Measurements from ENCODE around the gene MEF2C.

Gene MEF2C

GRCh38 chr5:88695931-88696330 lies 187.1 kb downstream of the MEF2C start:
- no peak overlapping the region for H3K9ac ChIP-seq
- H3K4me3 ChIP-seq, result no peak overlapping the region
- peaks cover 53% of the 10 kb centered on the region for H4K20me1 ChIP-seq
- no peaks in the 10 kb centered on the region for H3K4me1 ChIP-seq
- no peaks in the 10 kb centered on the region for H3K36me3 ChIP-seq
- TF ChIP-seq Cebpa-rat (IDR thresholded peaks at IDR 0.05), result no peak
- H3K27me3 ChIP-seq, result peaks cover 85% of the 10 kb centered on the region
- peaks cover 17% of the 10 kb centered on the region; the same call in 1 of the 2 replicates for H3K9me3 ChIP-seq
- no peak overlapping the region for H3K27ac ChIP-seq
- H3K4me2 ChIP-seq, result no peak overlapping the region

DNA sequence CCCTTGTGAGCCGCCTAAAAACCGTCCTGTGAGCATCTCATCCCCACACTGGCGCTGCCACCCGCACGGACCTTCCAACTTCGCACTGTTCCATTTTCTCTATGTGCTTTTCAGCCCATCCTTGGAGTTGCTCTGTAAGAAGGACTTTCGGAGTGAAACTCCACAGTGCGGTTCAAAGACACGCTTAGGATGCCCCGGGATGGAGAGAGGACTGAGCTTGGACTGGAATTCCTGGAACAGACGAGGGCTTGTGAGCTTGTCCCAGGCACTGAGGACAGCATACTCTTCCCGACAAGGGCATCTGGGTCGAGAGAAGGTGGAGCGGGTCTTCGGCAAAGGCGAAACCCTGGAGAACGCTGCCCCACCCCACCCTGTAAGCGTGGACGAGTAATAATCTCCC lies 187.8 kb downstream of the MEF2C start:
- Histone ChIP-seq H3K36me3 (no peaks in the 10 kb centered on the region), H3K27ac (no peak overlapping the region), H3K9ac (no peak overlapping the region), H3K9me3 (peaks cover 17% of the 10 kb centered on the region; the same call in 1 of the 2 replicates), H3K4me3 (no peak overlapping the region), H4K20me1 (peaks cover 60% of the 10 kb centered on the region), H3K4me2 (no peak overlapping the region), H3K27me3 (peaks cover 92% of the 10 kb centered on the region), H3K4me1 (no peaks in the 10 kb centered on the region)
- TF ChIP-seq Cebpa-rat (IDR thresholded peaks at IDR 0.05), result no peak

DNA sequence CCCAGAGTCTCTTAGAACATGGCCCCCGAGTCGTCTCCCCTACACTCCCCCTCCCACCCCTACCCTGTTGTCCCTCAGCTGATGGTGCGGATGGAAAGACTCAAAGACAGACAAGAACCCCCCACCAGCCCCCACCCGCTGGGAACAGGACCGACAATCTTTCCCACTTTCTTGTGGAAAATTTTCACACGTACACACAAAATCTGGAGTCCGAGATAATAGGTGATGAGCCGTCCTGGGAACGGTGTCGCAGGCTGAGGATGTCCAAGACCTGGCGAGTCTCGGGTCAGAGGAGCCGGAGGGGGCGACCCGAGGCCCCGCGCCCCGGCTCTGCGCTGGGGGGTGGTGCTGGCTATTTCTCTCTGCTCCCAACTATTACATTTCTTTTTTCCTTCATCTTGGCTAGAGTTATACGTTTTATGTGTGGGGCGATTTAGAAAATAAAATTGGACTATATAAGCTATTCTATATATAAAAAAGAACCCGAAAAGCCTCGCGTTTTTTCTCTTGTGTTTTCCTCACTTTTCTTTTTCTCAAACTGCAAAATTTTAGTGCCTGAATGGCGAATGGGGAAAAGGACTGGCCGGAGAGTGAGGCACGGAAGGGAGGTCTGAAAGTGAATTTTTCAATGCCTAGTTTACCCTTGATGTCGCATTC lies 188.8 kb downstream of the MEF2C start:
- Histone ChIP-seq H3K9me3 (peaks cover 17% of the 10 kb centered on the region; the same call in 1 of the 2 replicates), H3K4me1 (no peaks in the 10 kb centered on the region), H3K9ac (no peak overlapping the region), H3K4me2 (no peak overlapping the region), H3K36me3 (no peaks in the 10 kb centered on the region), H3K27me3 (peaks cover 96% of the 10 kb centered on the region), H4K20me1 (peaks cover 71% of the 10 kb centered on the region), H3K4me3 (no peak overlapping the region), H3K27ac (no peak overlapping the region)
- no peak for TF ChIP-seq Cebpa-rat (IDR thresholded peaks at IDR 0.05)

GRCh38 chr5:88693071-88693932 lies 189.7 kb downstream of the MEF2C start:
- Histone ChIP-seq H3K4me3 (no peak overlapping the region), H3K4me2 (no peak overlapping the region)

DNA sequence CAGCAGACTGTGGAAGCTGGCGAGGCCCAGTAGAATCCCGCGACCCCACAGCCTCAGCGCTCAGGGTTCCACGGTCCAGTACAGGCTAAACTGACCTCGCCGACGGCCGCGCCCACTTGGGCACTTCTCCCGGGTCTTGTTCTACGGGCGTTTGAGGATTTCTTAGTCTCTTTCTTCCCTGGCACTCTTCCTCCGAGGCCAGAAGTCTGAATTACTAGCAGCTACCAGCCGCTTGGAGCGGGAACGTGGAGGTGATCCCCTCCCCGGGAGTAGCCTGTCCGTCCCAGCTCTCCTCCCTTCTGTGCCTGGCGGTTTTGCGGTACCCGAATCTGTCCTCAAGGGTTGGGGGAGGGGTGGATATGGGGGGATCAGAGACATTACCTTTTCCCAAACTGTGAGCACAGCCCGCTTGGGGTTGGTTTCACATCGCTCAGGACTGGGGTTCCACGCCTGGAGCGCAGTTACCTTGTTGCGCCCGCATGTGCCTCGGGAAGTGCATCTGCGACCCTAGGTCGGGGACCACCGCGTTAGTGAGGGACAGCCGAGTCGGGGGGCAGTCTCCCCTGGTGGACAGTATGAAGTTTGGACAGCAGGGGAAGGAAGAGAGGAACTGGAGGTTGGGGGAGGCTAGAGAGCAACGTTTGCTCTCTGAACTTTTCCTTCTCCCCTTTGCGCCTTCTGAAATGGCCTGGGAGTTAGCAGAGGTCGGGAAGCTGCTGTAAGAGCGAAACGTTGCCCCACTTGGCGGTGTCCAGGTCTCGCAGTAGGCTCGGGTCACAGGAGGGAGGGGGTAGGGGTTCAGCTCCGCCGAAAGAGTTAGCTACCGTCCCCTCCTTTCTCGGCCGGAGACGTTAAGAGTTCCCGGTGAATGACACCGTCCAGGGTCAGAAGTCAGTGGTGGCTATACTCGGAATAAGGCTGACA lies 190.8 kb downstream of the MEF2C start:
- TF ChIP-seq Cebpa-rat (IDR thresholded peaks at IDR 0.05), result no peak
- Histone ChIP-seq H3K4me3 (no peak overlapping the region), H3K27me3 (peaks cover 100% of the 10 kb centered on the region), H3K9me3 (peaks cover 17% of the 10 kb centered on the region; the same call in 1 of the 2 replicates), H3K36me3 (no peaks in the 10 kb centered on the region), H3K4me2 (no peak overlapping the region), H4K20me1 (peaks cover 84% of the 10 kb centered on the region), H3K4me1 (no peaks in the 10 kb centered on the region), H3K27ac (no peak overlapping the region), H3K9ac (no peak overlapping the region)

More at GRCh38 chr5:88693071-88693932, 189.7 kb downstream of the MEF2C start:
- no peaks in the 10 kb centered on the region for H3K36me3 ChIP-seq
- peaks cover 17% of the 10 kb centered on the region; the same call in 1 of the 2 replicates for H3K9me3 ChIP-seq
- no peaks in the 10 kb centered on the region for H3K4me1 ChIP-seq
- no peak overlapping the region for H3K9ac ChIP-seq
- peaks cover 100% of the 10 kb centered on the region for H3K27me3 ChIP-seq
- no peak for TF ChIP-seq Cebpa-rat (IDR thresholded peaks at IDR 0.05)
- H4K20me1 ChIP-seq, result peaks cover 79% of the 10 kb centered on the region
- H3K27ac ChIP-seq, result no peak overlapping the region

- Histone ChIP-seq H4K20me1 (peaks cover 92% of the 10 kb centered on the region), H3K27ac (no peak overlapping the region), H3K9me3 (peaks cover 17% of the 10 kb centered on the region; the same call in 1 of the 2 replicates), H3K4me3 (no peak overlapping the region), H3K27me3 (peaks cover 100% of the 10 kb centered on the region), H3K4me1 (no peaks in the 10 kb centered on the region), H3K4me2 (no peak overlapping the region), H3K36me3 (no peaks in the 10 kb centered on the region), H3K9ac (no peak overlapping the region)
- no peak for TF ChIP-seq Cebpa-rat (IDR thresholded peaks at IDR 0.05)
Measured at GRCh38 chr5:88691230-88691582, 191.8 kb downstream of the MEF2C start.

DNA sequence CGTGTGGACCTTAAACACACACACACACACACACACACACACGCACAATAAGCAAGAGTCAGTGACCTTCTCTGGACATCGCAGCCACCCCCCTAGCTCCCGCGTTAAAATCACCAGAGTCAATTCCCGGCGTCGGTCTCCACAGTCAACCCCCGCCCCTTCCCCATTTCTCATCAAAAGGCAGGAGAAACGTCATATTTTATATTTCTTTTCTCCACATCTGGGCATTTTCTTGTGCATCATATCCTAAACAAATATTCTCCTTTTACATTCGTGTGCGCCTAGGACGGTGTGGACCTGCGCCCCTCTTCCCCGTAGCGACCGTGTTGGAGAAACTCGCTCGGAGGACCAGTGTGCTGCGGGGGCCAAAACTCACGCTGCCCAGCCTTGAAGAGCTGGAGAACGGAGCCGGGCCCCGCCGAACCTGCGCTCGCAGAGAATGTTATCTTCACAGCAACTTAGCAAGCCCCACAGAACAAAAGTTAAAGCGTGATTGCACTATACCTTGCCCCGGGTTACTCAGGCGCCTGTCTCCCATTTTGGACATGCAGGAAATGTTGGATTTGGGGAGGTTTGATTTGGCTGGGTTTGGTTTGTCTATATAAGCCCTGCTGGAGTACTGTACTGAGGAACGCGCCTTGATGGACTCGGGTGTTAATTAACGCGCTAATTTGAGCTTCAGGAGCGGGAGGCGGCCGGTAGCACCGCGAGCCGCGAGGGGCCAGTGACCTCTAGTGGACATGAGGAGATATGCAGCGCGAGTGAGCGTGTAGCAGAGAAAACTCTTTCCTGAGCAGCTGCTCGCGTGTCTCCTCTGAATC lies 192.4 kb downstream of the MEF2C start:
- Histone ChIP-seq H3K27me3 (peaks cover 100% of the 10 kb centered on the region), H3K9ac (no peak overlapping the region), H3K36me3 (no peaks in the 10 kb centered on the region), H3K4me1 (no peaks in the 10 kb centered on the region), H3K9me3 (peaks cover 21% of the 10 kb centered on the region; the same call in 1 of the 2 replicates), H3K27ac (no peak overlapping the region), H3K4me3 (no peak overlapping the region), H4K20me1 (peaks cover 98% of the 10 kb centered on the region), H3K4me2 (no peak overlapping the region)
- no peak for TF ChIP-seq Cebpa-rat (IDR thresholded peaks at IDR 0.05)

GRCh38 chr5:88689668-88690408 lies 193.1 kb downstream of the MEF2C start:
- Histone ChIP-seq H3K4me3 (no peak overlapping the region), H3K27ac (no peak overlapping the region), H3K27me3 (peaks cover 100% of the 10 kb centered on the region), H3K9me3 (peaks cover 22% of the 10 kb centered on the region; the same call in 1 of the 2 replicates), H3K4me2 (no peak overlapping the region), H4K20me1 (peaks cover 99% of the 10 kb centered on the region), H3K36me3 (no peaks in the 10 kb centered on the region), H3K9ac (no peak overlapping the region), H3K4me1 (no peaks in the 10 kb centered on the region)
- TF ChIP-seq Cebpa-rat (IDR thresholded peaks at IDR 0.05), result no peak
